GM12874 (cell line): Measurements from ENCODE around the gene CACNA2D4.

Experiments used
- TF ChIP-seq, protein P1 (sequence below): IDR thresholded peaks from 2 replicates; pipeline ENCODE4 v1.5.1; 2011; ENCODE audit warnings: low read depth, mild to moderate bottlenecking, control low read depth, low read length, moderate library complexity; ENCODE audit not compliant: insufficient read depth

Gene CACNA2D4

DNA sequence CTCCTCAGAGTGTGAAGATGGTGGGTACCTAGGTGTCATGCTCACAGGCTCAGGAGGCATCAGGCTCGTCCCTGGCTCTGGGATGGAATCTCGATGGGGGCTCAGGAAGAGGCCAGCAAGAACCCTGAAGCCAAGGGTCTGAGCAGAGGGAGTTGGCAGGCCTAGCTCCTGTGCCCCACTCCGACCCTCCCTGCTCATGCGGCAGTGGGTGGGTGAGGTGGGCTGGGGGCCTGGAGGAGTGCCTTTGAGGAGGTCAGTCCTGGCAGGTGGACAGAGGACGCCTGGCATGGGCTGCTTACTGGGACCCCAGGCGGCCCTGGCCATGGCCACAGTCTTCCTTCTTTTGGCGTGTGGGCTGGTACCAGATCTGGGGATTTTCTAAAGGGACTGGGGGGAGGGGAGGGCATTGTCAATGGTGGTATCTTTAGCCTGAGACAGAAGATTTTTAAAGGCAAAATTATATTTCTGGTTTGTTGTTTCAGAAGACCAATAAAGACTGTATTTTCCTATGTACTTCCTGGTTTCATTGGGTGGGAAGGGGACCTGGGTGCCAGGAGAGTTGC is 82.1 kb downstream of the CACNA2D4 start:
- TF ChIP-seq, protein P1, sequence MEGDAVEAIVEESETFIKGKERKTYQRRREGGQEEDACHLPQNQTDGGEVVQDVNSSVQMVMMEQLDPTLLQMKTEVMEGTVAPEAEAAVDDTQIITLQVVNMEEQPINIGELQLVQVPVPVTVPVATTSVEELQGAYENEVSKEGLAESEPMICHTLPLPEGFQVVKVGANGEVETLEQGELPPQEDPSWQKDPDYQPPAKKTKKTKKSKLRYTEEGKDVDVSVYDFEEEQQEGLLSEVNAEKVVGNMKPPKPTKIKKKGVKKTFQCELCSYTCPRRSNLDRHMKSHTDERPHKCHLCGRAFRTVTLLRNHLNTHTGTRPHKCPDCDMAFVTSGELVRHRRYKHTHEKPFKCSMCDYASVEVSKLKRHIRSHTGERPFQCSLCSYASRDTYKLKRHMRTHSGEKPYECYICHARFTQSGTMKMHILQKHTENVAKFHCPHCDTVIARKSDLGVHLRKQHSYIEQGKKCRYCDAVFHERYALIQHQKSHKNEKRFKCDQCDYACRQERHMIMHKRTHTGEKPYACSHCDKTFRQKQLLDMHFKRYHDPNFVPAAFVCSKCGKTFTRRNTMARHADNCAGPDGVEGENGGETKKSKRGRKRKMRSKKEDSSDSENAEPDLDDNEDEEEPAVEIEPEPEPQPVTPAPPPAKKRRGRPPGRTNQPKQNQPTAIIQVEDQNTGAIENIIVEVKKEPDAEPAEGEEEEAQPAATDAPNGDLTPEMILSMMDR: no peak

DNA sequence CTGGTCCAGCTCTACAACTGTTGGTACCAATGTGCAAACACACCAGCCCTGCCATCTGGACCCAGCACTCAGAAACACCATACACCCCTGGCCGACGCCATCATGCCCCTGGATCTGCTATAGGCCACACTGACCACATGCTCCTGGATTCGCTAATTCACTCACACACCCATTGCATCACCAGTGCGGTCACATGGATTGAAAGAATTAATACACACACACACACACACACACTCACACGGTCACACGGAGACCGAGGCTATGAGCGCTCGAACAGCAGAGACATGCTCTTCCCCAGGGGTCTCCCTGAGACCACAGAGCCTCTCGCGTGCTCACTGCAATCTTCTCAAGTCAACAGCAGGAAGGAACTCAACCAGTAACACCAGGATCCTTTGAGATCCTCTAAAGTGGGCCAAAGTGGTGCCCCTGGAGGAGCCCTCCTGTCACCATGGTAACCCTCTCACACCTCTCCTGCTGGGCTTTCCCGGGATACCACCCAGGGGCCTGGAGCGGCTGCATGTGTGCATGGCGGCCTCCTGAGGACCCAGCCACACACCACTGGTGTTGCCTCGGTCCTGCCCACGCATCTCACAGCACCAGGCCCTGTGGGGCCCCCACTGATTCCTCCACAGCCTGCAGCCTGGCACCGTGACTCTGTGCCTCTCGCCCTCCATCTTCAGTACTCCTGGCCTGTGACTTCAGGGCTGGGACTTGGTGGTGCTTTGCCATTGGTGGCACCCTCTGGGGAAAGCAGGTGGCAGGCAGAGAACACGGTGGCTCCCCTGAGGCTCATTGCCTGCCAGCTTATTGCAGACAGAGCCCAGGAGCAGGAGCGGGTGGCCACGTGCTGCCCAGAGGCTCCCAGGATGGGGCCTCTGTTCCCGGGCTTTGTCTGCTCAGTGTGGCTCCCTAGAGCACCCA is 83.0 kb downstream of the CACNA2D4 start:
- TF ChIP-seq, protein P1: no peak

DNA sequence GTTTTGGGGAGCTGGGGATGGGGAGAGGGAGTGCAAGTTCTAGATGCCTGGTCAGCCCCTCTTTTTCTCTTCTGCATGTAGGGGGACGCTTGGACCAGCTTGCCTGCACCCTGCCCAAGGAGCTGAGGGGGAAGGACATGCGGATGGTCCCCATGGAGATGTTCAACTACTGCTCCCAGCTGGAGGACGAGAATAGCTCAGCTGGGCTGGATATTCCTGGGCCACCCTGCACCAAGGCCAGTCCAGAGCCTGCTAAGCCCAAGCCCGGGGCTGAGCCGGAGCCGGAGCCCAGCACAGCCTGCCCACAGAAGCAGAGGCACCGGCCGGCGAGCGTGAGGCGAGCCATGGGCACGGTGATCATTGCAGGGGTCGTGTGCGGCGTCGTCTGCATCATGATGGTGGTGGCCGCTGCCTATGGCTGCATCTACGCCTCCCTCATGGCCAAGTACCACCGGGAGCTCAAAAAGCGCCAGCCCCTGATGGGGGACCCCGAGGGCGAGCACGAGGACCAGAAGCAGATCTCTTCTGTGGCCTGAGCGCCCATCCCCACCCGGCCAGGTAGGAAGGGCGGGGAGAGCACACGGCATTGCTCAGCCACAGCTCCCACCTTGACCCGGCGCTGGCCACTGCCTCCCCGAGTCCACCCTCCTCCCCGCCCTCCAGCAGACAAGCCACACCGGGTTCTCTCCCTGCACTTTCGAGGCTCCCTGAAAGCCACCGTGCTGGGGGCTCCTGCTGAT is 84.1 kb downstream of the CACNA2D4 start:
- TF ChIP-seq, protein P1: no peak

DNA sequence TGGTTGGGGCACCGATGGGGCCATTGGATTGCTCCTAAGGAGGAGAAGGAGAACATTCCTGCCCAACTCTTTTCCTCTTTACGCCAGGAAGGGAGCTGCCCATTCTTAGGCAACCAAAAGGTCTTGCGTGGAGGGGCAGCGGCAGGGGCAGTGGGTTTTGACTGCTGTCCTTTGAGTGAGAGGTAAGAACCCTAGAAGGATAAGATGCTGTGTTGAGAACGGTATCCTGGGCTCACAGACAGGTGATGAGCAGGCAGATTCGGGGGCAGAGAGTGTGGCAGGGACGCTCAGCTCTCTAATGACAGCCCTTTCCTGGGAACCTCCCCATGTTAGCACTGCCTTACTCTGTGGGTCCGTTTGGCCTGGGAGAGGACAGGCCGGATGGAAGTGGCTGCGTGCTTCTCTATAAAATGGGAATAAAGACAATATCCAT is 84.8 kb downstream of the CACNA2D4 start:
- TF ChIP-seq, protein P1: no peak

DNA sequence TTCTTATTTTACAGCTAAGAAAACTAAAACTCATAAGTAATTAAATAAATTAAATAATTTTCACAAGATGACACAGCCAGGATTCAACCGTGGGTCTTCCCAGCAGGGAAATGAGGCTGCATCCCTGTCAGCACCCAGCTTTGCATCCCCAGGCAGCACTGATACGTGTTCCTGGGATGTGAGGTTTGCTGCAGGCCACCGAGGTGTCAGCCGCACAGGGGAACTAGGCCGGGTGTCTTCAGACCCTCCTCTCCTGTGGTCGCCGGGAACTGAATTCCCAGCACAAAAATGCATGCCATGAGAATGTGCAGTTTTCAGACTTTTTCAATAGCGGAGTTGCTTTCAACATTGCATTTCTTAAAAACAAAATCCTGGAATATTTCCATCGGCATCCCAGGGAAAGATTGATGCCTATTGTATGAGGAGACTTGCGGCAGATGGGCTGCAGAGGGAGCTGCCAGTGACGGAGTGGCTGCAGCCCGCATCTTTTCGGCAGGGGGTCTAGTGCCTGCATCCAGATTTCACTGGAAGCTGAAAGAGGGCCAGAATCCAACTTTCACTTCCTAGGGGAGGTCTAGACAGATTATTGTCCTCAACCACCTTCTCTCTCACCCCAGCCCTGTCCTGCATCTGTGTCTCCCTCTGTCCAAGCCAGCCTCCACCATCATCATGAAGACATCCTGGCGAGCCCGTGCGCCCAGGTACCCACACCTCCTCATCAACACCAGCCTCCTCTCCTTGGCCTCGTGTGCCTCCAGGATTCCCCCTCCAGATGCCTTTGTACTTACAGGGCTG is 85.5 kb downstream of the CACNA2D4 start:
- TF ChIP-seq, protein P1: no peak

DNA sequence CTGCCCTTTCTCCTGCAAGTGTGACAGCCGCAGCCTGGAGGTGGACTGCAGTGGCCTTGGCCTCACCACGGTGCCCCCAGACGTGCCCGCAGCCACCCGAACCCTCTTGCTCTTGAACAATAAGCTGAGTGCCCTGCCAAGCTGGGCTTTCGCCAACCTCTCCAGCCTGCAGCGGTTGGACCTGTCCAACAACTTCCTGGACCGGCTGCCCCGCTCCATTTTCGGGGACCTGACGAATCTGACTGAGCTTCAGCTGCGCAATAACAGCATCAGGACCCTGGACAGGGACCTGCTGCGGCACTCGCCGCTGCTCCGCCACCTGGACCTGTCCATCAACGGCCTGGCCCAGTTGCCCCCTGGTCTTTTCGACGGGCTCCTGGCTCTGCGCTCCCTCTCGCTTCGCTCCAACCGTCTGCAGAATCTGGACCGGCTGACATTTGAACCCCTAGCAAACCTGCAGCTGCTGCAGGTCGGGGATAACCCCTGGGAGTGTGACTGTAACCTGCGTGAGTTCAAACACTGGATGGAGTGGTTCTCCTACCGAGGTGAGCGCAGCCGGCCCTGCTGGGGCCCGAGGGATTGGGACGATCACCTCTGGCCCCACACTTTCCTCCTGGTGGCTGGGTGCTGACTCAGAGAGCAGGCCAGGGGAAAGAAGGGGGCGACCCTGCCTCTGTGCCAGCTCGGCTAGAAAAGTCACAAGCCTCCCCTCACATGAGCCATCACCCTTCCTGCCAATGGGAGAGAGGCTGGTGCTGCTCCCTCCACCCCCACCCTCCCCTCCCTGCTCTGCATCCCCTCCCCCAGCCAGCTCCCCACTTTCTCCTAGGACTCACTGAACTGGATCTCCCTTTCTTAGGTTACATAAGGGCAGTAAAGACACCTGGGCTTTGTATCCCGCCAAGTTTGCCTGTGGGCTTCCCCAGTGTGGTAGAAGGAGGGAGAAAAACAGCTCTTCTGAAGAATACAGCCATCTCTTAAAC is 87.2 kb downstream of the CACNA2D4 start:
- TF ChIP-seq, protein P1: no peak
